ENCODE data around the gene HSPG2.

The HSPG2 gene

DNA sequence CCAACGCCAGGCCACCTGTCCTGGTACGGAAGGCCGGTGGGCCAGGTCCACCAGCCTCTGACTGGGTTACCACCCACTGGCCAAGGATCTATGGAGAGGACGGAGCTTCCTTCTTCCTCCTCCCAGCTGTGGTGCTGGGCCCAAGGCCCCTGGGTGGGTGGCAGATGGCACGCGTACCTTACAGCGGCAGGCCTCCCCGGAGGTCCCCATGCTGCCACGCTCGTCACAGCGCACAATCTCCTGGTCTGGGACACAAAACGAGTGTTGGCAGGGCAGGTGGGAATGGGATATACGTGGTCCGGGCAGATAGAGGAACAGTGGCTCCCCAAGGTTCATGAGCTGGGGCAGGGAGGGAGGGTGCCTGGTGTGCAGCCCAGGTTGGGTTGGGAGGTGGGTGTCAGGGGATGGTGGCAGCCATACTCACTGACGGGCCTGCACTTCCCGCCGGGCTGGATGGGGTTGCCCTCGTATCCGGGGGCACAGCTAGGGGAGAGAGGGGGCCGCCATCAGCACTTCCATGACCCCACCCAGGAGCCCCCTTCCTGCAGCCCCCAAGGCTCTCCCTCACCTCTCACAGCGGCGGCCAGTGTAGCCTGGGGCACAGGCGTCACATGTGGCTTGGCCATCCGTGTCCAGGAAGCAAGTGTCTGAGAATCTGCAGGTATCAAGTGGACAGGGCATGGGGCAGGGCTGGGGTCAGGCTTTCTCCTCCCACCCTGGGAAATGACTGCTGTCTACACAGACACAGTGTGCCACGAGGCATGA is 58.9 kb downstream of the HSPG2 start:
- DNase-seq = no peak

DNA sequence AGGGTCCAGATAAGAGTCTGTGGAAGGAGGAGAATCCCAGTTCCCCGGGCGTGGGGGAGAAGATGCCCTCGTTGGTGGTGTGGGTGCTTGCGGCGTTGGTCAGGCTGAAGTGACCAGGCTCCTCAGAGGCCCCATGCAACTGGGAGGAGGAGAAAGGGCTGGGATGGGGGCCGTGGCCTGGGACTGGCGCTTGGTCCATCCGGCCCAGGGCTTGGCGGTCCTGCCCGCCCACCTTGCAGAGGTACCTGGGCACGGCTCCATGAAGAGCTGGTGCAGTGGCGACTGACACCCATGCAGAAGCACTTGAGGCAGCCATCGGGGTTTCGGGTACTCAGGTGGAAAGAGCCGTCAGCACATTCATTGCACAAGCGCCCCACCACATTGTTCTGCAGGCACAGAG is 60.8 kb downstream of the HSPG2 start:
- no peak for DNase-seq

DNA sequence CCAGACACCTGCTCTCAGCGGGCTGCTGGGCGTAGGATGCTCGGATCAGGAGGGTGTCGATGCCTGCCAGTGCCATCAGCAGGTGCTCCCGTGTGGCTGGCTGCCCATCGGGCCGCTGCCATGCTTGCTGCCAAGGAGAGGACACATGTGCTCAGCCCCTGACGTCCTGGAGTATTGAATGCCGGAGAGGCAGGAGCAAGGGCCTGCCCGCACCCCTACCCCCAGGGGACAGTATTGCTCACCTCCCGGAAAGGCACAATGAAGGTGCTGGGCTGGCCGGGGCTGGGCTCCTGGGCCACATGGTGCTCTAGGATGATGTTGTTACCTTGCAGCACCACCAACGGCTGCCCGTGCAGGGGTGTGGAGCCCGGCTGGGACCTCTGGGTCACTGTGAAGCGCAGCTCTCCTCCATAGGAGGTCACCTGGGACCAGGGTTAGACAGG is 61.5 kb downstream of the HSPG2 start:
- DNase-seq = no peak

DNA sequence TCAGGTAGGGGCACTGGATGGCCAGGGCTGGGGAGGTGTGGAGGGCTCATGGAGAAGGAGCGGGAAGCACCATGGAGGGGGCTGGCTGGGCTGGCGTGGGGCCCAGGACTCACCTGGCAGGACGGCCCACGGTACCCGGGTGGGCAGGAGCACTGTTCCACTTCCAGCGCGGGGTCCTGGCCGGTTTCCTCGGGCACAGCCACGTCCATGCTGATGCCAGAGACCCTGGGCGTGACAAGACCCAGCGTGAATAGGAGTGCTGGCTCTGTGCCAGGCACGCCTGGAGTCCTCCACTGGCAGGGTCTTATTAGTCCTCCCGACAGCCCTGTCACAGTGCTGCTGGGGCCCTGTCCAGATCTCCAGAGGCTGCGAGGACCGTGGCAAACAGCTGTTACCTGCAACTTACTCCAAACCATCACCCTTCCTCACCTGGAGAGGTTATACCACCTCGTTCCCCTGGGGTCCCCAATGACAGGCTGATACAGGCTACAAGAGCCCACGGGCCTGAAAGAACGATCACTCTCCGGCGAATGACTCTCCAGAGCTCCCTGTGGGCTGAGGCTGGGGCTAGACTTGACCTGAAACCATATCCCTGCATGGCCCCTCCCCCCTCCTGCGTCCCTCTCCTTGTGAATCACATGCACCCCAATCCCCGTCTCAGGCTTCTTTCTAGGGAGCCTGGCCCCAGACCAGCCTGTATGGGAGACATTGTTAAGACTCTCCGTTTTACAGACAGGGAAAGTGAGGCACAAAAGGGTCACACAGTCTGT is 62.1 kb downstream of the HSPG2 start:
- no peak for DNase-seq

DNA sequence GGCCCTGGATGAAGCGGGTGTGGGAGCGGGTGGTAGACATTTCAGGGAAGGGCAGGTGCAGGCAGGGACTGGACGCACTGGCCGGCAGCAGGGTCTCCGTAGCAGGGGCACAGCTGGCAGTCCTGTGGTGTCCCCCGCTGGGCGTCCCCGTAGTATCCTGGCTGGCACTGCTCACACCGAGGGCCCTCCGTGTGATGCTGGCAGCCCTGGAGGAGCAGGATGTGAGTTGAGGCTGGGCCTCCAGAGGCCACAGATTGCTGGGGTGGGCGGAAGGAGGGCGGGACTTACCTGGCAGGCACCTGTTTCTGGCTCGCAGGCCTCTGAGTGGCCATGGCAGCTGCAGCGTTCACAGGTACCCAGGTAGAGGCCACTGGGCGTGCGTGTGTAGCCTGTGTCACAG is 62.8 kb downstream of the HSPG2 start:
- DNase-seq = no peak

DNA sequence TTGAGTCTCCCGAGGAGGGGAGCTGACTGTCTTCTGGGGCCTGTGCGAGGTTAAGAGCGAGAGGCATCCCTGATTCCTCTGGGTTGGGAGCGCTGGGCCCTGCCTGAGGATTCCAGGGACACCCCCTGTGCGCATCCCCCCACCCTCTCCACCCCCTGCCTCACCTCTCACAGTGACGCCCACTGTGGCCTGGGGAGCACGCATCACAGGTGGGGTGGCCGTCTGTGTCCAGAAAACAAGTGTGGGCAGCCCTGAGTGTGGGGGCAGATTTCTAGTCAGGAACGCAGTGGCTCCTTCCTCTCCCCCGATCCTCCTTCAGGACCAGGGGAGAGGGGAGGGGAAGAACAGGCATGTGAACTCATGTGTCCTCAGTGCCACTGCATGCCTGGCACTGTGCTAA is 63.3 kb downstream of the HSPG2 start:
- DNase-seq = no peak

DNA sequence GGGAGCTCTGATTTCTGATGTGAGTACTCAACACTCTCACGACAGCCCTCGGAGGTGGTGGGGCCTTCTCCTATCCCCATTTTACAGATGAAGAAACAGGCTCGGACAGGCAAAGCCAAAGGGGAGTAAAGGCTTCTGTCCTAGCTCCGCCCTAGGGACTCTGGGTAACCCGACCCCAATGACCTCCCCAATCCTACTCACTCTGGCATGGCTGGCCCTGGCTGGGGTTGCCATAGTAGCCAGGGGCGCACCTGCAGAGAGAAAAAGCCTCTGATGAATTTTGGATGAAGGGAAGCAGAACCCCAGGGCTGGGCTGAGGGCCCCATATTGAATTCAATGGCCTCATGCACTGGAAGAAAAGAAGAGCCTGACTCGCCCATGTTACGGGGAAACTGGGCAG is 63.9 kb downstream of the HSPG2 start:
- no peak for DNase-seq

DNA sequence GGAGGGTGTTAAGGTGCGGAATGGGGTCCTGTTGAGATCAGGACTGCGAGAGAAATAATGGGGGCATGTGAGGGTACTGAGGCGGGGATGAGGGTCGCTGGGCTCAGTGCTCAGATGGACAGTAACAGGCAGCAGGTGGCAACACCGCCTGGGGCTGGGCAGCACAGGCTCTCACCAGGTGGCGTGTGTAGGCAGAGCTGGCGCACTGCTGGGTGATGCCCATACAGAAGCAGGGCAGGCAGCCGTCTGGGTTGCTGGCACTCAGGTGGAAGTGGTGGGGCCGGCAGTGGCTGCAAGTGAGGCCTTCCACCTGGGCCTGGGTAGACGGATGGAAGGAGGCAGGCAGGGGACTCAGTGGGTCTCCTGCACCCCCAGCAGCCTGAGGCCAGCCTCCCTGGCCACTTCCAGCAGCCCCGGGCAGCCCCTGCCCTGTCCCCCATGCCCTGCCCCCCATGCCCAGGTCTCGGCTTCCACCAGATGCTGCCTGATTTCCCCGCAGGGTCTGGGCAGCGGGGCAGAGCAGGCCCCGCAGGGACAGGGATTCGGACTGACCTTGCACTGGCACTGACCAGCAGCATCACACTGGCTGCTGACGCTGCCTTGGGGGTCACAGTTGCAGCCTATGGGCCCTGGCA is 64.5 kb downstream of the HSPG2 start:
- no peak for DNase-seq

DNA sequence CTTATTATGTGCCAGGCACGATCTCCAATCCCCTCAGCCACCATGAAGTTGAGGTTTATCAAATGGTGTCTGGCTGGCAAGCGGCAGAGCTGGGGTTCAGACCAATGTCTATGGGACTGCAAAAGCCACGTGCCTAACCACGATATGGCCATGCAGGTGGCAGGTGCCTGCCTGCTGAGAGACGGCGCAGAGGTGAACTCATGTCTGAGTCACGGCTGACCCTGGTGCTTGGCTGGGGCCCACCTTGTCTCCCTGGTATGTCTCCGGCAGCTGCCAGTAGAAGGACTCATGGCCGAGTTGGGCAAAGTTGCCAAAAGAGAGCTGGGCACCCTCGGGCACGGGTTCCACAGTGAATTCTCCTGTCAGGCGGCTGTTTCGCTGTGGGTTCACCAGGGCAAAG is 65.2 kb downstream of the HSPG2 start:
- DNase-seq = no peak

DNA sequence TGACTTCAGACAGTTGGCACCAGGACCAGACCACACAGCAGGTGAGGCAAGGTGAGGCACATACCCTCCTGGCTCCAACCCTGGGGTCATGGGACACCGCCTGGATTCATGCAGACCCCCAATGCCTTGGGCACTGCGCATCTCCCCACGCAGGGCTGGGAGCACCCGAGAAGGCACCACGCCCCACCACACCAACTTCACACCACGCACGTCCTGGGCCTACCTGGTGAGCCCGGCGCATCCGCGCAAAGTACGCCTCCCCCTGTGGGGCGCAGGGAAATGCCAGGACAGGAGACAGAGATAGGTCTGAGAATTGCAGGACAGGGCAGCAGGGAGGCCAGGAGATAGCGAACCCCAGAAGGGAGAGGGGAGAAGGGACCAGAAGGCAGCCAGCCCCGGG is 66.5 kb downstream of the HSPG2 start:
- DNase-seq = no peak

DNA sequence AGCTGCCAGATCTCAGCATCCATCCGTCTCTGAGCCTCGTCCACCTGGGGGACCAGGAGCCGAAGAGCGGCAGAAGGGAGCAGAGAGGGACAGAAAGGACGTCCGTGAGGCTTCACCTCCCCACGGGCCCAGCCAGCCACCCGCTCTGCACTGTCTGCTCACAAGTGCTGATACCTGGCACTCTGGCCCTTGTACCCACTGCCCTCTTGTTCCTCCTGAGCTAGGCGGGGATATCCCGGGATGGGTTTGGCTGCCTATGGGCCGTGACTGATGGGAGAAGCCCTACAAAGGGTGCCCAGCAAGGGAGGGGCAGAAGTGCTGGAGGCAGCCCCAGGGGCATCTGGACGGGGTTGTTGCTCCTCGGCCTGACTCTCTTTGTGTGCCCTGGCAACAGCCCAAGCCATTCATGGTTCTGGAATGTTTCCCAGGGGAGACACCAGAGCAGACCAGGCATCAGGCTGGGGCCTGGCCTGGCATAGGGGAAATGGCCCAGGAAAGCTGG is 67.4 kb downstream of the HSPG2 start:
- DNase-seq = no peak

DNA sequence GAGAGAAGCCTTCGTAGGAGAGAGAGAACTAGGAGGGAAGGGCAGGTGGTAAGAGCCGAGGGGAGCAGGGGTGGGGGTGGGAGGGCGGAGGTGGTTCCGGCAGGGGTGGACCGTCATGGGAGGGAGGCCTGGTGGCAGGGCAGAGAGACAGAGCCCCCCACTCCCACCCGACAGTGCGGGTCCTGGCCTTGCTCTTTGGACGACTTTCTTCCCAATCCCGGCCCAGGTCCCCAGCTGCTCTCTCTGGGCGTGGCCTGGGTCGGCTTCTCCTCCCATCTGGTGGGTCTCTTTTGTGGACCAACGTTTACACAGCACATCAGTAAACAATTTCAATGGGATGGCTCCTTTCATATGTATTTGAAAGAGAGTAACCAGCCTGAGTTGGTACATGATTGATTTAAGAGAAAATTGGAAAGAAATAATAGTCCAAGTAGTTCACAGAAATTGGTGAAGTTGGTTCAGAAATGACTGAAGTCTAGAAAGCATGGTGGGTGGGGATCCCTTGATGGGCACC is 68.1 kb downstream of the HSPG2 start:
- no peak for DNase-seq

DNA sequence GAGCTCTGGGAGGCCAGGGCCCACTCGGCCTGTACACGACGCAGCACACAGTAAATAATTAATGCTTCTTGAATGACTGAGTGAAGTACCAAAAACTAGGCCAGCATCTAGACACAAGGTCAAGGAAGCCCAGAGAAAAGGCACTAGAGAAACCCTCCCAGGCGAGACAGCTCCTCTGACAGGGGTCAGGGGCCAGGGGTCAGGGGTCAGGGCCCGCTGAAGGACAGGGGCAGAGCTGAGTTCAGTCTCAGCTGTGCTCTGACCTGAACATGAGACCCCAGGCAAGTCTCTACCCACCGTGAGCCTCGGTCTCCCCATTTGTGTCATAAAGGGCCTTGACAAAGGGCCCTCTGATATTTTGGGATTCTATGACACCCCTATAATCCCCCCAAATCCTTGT is 68.6 kb downstream of the HSPG2 start:
- no peak for DNase-seq

DNA sequence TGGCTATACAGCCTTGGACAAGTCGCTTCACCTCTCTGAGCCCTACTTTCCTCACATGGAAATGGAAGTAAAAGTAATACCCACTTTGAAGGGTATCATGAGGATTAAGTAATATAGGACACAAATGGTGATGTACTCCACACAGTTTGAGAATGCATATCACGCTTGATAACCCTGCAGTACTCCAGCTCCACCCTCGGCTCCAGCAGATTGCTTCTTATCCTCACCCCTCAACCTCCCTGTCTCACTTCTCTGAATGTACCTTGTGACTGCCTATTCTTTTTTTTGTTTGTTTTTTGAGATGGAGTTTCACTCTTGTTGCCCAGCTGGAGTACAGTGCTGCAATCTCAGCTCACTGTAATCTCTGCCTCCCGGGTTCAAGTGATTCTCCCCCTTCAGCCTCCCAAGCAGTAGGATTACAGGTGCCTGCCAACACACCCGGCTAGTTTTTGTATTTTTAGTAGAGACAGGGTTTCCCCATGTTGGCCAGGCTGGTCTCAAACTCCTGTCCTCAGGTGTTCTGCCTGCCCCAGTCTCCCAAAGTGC is 69.6 kb downstream of the HSPG2 start:
- no peak for DNase-seq

DNA sequence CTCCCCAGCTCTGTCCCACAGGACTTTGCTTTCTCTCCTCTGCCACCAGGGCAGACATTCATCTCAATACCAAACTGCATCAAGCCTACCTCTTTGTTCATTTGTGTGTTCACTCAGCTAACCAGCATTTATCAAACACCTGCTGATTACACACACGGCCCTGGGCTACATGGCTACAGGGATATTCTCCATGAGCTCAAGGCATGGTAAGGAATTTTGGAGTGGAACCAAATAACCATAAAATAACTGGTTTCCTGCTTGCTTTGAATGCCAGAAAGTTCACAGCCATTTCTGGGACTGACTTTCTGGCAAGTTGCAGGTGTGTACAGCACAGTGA is 70.4 kb downstream of the HSPG2 start:
- DNase-seq = no peak

DNA sequence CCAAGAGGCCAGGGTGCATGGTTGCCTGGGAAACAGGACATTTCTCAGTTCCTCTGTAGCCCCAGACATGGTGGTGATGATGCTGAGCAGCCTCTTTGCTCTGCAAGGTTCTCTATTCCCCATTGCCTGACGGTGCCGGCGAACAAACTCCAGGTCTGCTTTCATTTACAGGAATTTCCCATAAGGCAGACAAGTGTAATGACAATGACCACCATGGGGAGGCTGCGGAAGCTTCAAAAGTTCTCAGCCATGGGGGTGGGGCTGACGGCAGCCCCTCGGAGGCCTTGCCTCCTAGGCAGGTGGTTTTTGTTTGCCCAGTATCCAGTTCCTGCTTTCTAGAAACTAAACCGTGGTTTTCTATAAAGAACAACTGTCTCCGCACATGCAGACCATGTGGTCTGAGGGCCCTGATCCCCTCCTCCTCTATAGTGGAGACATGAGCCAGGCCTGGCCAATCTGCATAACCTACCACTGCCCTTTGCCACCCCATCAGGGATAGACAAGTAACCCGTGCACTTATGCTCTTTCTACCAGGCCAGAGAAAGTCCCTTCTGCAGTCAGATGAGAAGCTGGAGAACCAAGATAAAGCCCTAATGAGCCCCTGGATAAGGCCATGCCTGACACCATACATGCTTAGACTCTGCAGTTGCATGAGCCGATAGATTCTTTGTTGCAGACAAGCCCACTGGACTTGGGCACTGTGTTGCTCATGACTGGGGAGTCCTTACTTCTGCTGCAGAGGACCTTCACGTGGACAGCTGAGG is 71.0 kb downstream of the HSPG2 start:
- DNase-seq = no peak

DNA sequence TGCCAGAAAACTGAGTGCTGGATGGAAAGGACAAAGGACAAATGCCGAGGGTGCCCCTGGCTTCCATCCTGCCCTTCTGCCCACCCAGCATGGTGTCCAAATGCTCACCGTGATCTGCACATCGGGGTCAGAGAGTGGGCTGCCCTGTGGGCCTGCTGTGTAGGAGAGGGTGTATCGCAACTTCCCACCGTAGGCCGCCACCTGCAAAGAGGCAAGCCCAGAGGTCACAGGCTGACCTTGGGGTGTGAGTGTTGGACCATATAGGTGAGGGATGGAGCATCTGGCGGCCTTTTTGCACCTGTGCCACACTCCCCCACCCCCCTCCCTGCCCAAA is 71.5 kb downstream of the HSPG2 start:
- DNase-seq = no peak

DNA sequence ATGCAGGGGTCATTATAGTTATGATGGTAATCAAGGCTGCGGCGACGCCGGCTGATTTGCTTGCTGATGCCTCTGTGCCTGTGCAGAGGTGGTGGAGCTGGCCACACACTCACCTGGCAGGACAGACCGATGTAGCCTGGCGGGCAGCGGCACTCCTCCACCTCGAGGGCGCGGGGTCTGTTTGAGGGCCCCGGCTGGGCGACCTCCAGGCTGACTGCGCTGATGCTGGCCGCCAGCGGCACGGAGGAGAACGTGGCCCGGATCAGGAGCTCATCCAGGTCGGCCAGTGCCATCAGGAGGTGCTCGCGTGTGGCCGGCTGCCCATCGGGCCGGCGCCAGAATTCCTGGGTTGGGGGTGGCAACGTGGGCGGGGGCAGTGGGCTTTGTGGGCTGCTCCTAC is 72.4 kb downstream of the HSPG2 start:
- no peak for DNase-seq

DNA sequence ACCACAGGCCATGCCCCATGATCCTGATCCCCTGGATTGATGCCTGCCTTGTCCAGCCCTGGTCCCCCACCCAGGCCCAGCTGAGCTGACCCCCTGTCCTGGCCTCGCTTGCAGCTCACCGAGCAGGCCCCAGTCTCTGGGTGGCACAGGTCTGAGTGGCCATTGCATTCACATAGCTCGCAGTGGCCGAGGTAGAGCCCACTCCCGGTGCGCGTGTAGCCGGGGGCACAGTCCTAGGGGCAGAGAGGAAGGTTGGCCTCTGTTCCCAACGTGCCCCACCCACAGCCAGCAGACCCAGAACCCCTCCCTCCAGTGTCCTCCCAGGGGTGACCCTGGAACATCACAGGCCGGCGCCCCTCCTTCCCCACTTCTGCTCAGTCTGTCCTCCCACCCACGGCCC is 73.1 kb downstream of the HSPG2 start:
- DNase-seq = no peak

DNA sequence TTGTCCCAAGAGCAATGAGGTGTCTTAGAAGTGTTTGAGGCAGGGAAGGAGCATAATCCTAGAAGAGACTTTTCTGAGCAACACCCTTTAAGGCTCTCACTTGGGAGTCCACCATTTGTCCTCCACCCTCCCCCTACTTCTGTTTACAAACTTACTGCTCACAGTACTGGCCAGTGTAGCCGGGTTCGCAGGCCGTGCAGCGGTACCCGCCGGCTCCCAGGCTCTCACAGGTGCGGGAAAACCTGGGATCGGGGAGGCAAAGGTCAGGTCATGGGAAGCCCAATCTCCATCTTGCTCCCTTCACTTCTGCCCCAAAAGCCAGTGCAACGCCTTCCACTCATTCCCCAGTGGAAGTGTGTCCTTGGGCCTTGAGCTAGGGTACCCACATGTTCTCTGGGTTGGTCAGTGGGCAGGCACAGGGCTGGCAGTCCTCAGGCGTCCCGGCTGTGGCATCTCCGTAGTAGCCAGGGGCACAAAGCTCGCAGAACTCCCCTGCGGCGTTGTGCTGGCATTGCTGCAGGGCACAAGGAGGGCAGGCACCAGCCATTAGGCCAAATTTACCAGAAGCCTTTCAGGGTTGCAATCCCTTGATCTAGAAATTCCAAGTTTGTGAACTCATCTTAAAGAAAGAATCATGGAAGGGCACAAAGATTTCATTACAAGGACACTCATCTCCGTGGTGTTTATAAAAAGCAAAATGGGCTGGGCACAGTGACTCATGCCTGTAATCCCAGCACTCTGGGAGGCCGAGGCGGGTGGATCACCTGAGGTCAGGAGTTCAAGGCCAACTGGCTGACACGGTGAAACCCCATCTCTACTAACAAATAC is 75.3 kb downstream of the HSPG2 start:
- no peak for DNase-seq

DNA sequence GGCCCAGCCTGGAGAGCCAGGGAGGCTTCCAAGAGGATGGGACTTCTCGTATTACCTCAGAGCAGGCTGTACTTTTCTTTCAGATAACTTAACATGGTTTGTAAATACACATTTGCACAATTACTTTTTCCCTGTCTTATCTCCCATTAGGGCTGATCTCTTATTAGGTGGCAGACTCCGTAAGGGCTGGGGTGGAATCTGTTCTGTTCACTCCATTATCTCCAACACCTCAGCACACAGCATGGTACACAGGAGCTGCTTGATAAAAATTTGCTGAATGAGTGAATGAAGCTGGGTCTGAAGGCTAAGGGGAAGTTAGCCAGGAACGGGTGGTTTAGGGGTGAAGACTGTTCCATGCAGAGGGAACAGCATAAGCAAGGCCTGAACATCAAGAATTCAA is 76.1 kb downstream of the HSPG2 start:
- no peak for DNase-seq

DNA sequence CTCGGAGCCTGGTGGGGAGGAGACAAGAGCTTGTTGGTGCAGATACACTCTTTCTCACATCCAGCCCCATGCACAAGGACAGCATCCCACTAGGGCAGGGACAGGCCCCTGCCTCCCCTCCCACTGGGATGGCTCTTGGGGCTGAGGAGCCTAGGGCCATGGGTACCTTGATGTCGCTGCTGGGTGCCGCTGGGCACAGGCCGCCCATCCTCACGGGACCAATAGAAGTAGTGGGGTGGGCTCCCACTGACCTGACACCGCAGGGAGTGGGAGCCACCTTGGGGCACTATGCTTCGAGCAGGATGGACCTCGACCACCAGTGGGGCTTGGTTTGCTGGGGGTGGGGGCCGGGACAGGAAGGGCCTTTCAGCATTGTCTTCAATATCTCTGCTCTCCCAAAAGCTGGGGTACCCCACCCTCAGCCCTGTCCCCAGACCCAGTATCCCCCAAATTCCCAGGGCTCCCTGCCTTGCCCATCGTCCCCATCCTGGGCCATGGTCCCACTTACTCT is 77.4 kb downstream of the HSPG2 start:
- DNase-seq = no peak

All from activated CD4-positive, alpha-beta T cell treated with anti-CD3 and anti-CD28 coated beads for 4 hours (primary cell).